K562 (cell line): Measurements from ENCODE around the gene FGF12. TPM values are rescaled to one million over a fixed set of nuclear protein-coding genes. Genes with fewer than 3 reads are reported as not detected.

ENCODE experiments used
- CGGBP1 ChIP-seq: fragments of 250-450 bp; sonication (Bioruptor Pico); IDR thresholded peaks from 2 replicates; pipeline ENCODE4 v1.9.0; 2021; ENCODE audit warnings: mild to moderate bottlenecking
- HOXB6 ChIP-seq: fragments of 250-450 bp; sonication (Bioruptor Pico); IDR thresholded peaks from 2 replicates; pipeline ENCODE4 v1.5.1; 2022; ENCODE audit warnings: mild to moderate bottlenecking, borderline replicate concordance
- KAT2B ChIP-seq: IDR thresholded peaks from one replicate; pipeline ENCODE4 v1.6.1; 2012; ENCODE audit warnings: low read depth, mild to moderate bottlenecking, control low read depth, inconsistent platforms, low read length, moderate library complexity
- NKRF ChIP-seq: fragments of 450-650 bp; IDR thresholded peaks from 2 replicates; pipeline ENCODE4 v1.6.1; 2016; ENCODE audit warnings: borderline replicate concordance
- ZFX ChIP-seq: sonication (generic); formaldehyde crosslinking; IDR thresholded peaks from 2 replicates; pipeline ENCODE4 v1.8.0; 2022; ENCODE audit warnings: mild to moderate bottlenecking, missing genetic modification reagents, moderate library complexity
- ZKSCAN8 ChIP-seq: fragments of 200-800 bp; sonication (Bioruptor generic); IDR thresholded peaks from 2 replicates; pipeline ENCODE4 v1.6.1; 2016; ENCODE audit warnings: missing genetic modification characterization, missing compliant biosample characterization
- ZNF282 ChIP-seq: sonication (generic); formaldehyde crosslinking; IDR thresholded peaks from 2 replicates; pipeline ENCODE4 v1.8.1; 2023; ENCODE audit warnings: missing genetic modification reagents
- ZNF639 ChIP-seq, 2 experiments: fragments of 200-800 bp in 1 of 2; sonication (Bioruptor generic) in 1 of 2; sonication (generic) in 1 of 2; formaldehyde crosslinking in 1 of 2; IDR thresholded peaks in 1 of 2; conservative IDR thresholded peaks in 1 of 2; 2 replicates each; pipeline versions ENCODE4 v1.5.0 to v1.6.1; 2016 to 2020; ENCODE audit warnings: missing compliant biosample characterization in 1 of 2, missing genetic modification characterization in 1 of 2, missing genetic modification reagents in 1 of 2
- ZSCAN29 ChIP-seq: fragments of 450-650 bp; IDR thresholded peaks from 2 replicates; pipeline ENCODE4 v1.6.1; 2017
- polyA plus RNA-seq, 8 experiments: library from polyadenylated mRNA; depleted of rRNA in 4 of 8; stranded (reverse) in 5 of 8; unstranded in 3 of 8; fragments of >200 nt; fragmentation: Nextera tagmentation in 2 of 8; fragmentation: Illumina TruSeq in 1 of 8; extraction: Ambion mirVana in 2 of 8; extraction: Trizol in 1 of 8; gene quantifications; 2 replicates each; pipeline versions ENCODE4 v1.2.1 to v1.2.3, GENCODE V29; 2011 to 2014; ENCODE audit warnings: inconsistent platforms in 1 of 8, missing spikeins in 1 of 8
- total RNA-seq, 7 experiments: library from RNA; depleted of rRNA in 6 of 7; stranded (reverse); fragments of >200 nt in 6 of 7; fragmentation: Illumina TruSeq in 2 of 7; extraction: Trizol in 2 of 7; gene quantifications; 2 replicates each; pipeline versions ENCODE4 v1.2.1 to v1.2.3, GENCODE V29; 2011 to 2021; ENCODE audit warnings: low replicate concordance in 1 of 7
- TF ChIP-seq, protein P1 (sequence below): fragments of 450-650 bp; IDR thresholded peaks from 2 replicates; pipeline ENCODE4 v1.6.1; 2018; ENCODE audit not compliant: partially characterized antibody

Gene FGF12
- total and polyA plus RNA-seq, 9 of the 15 experiments (the other 6 are each of a cell fraction or from before 2014, with no cell fraction given) = not detected

DNA sequence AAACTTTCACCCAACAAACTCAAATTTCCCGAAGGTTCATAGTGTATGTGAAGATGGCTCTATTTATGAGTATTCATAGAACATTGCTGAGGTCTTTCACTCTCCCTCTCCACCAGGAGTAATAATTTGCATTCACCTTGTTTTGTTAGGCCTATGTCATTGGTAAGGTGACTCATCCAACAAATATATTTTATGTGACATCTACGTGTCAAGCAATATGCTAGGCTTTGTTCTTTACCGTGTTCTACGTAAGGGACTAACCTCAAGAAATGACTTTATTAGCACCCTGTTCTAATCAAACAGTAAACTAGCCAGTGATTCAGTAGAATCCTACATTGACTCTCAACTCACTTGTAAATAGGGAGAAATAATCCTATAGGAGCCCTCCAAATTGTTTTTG is 334.4 kb downstream of the FGF12 start (continued):
- TF ChIP-seq NKRF (no peak), ZSCAN29 (no peak), ZFX (CRISPR knock-in tag) (no peak), ZKSCAN8 (CRISPR knock-in tag) (no peak), ZNF282 (no peak), HOXB6 (CRISPR knock-in tag) (no peak), ZNF639 (CRISPR knock-in tag; conservative IDR thresholded peaks at IDR 0.05 in 1 of 2, IDR thresholded peaks at IDR 0.05 in 1 of 2) (no peak), KAT2B (no peak), CGGBP1 (no peak)
- TF ChIP-seq, protein P1, sequence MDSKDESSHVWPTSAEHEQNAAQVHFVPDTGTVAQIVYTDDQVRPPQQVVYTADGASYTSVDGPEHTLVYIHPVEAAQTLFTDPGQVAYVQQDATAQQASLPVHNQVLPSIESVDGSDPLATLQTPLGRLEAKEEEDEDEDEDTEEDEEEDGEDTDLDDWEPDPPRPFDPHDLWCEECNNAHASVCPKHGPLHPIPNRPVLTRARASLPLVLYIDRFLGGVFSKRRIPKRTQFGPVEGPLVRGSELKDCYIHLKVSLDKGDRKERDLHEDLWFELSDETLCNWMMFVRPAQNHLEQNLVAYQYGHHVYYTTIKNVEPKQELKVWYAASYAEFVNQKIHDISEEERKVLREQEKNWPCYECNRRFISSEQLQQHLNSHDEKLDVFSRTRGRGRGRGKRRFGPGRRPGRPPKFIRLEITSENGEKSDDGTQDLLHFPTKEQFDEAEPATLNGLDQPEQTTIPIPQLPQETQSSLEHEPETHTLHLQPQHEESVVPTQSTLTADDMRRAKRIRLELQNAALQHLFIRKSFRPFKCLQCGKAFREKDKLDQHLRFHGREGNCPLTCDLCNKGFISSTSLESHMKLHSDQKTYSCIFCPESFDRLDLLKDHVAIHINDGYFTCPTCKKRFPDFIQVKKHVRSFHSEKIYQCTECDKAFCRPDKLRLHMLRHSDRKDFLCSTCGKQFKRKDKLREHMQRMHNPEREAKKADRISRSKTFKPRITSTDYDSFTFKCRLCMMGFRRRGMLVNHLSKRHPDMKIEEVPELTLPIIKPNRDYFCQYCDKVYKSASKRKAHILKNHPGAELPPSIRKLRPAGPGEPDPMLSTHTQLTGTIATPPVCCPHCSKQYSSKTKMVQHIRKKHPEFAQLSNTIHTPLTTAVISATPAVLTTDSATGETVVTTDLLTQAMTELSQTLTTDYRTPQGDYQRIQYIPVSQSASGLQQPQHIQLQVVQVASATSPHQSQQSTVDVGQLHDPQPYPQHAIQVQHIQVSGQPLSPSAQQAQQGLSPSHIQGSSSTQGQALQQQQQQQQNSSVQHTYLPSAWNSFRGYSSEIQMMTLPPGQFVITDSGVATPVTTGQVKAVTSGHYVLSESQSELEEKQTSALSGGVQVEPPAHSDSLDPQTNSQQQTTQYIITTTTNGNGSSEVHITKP = no peak
